Raji (cell line): ENCODE measurements around the gene SYPL1.

Experiments
- POLR2A ChIP-seq: IDR thresholded peaks from 2 replicates; pipeline ENCODE4 v1.6.1; 2011; ENCODE audit warnings: low read depth, low read length, control low read depth; ENCODE audit not compliant: insufficient read depth

Gene SYPL1

GRCh38 chr7:106110885-106111654 lies 1.0 kb downstream of the SYPL1 start:
- no peak for TF ChIP-seq POLR2A

DNA sequence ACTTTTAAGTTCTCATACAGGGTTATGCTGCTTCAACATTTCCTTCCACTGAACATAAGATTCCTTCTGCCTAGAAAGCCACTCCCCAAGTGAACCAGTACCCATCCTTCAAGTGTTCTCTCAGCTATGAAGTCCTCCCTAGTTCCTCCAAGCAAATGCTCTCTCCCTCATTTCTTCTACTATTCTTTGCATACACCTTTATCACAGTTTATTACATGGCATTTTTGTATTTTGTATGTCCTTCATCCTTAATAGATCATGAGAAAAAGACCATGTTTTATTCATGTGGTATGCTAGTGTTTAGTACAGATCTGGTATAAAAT lies 1.9 kb downstream of the SYPL1 start:
- no peak for TF ChIP-seq POLR2A

GRCh38 chr7:106109521-106110237 lies 2.4 kb downstream of the SYPL1 start:
- TF ChIP-seq POLR2A: no peak

- TF ChIP-seq POLR2A: no peak
Observed at GRCh38 chr7:106108991-106109390, 3.1 kb downstream of the SYPL1 start.

DNA sequence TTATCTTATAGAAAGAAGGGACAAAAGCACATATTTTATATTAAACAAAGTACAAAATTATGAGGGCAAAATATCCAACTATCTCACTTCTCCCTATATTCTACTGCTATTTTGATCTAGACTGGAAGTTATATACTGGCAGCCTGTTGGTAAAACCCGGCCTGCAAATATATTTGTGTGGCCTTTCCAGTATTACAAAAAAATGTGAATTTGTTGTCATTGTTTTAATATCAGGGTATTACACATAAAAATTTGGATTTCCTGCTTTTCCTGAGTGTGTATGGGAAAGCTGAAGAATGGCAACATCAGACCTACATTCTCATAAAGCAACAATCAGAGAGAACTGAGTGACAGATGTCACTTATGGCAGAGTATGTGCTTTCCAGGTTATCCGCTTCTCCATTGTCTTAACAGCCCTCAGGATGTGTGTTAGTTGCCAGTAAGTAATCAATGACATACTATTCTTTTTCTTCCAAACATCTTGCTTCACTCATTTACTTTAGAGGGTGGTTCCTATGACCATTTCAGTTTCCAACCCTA lies 7.3 kb downstream of the SYPL1 start:
- TF ChIP-seq POLR2A: no peak

GRCh38 chr7:106102387-106102966 lies 9.6 kb downstream of the SYPL1 start:
- no peak for TF ChIP-seq POLR2A

DNA sequence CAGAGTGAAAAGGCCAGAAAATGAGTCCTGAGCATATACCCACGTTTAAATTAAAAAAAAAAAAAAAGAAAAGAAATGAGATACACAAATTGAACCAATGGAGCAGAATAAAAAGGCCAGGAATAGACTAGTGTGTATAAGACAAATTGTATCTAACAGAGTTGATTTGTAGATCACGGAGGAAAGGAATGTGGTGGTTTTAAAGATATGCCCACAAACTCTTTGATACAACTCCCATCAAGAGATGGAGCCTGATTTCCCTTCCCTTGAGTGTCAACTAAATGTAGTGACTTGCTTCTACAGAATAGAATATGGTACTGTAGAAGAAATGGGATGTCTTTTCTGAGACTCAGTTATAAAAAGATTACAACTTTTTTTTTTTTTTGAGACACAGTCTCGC lies 10.4 kb downstream of the SYPL1 start:
- TF ChIP-seq POLR2A: no peak

DNA sequence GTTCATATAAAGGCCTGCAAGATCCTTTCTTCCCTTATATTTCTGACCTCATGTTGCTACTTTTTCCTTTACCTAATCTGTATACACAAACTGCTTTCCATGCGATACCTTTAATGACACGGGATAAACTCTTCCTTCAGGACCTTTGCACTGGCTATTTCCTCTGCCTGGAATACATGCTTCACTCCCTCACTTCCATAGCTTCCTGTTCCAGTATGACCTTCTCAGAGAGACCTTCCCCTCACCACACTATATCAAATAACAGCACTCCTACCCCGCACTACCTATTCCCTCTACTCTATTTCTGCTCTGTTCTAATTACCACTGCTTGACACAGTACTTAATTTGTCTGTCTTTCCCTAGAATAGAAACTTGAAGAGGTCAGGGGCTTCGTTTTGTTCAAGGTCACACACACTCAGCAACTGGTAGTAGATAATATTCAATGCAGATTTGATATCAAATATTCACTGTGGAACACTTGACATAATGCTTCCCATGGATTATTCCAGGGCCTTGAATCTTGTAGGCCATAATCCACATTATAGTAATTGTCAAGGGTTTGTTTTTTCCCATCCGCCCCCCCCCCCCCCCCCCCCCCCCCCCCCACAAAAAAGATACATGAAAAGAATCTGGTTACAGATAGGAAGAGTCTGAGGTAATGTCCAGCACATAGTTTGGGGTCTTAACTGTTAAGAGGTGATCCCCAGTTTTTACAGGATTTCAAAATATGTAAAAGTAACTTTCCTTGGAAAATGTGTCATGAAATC lies 11.1 kb downstream of the SYPL1 start:
- no peak for TF ChIP-seq POLR2A

GRCh38 chr7:106099539-106099938 lies 12.6 kb downstream of the SYPL1 start:
- no peak for TF ChIP-seq POLR2A

GRCh38 chr7:106098889-106099288 lies 13.2 kb downstream of the SYPL1 start:
- no peak for TF ChIP-seq POLR2A

DNA sequence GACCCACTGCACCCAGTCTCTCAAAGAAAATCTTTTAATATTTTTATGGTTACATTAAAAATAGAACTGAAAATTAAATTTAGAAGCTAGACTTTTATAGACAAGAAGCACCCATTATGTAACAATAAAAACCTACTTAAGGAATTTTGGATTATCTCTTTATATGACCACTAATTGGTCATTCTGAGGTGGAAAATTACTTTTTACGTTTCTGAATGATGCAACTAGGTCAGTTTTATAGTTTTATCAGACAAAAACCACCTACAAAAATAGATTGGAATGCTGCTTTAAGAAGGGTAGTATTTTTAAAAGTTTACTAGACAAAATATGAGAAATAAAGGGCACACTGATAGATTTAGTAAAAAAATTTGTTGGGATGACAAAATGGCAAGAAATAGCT lies 16.5 kb downstream of the SYPL1 start:
- TF ChIP-seq POLR2A: no peak

DNA sequence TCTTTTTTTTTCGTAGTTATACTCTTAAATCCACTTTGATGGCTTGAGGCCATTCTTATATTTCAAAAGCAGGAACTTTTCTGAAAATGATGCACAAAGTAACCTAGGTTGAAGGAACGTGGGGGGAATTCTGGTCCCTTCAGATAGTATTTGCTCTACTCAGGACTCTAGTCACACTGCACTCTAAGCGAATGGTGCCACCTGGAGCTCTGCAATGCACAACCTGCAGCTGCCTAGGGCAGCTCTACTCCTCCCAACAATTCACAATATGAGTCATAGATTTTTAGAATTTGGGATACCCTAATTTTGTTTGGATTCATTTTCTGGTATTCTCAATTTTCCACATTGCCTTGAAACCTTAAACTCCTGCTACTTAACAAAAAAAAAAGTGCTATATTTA lies 17.3 kb downstream of the SYPL1 start:
- TF ChIP-seq POLR2A: no peak

GRCh38 chr7:106092204-106092603 lies 19.9 kb downstream of the SYPL1 start:
- TF ChIP-seq POLR2A: no peak

- TF ChIP-seq POLR2A: no peak
Observed at GRCh38 chr7:106089647-106090046, 22.5 kb downstream of the SYPL1 start.

GRCh38 chr7:106088014-106088413 lies 24.1 kb downstream of the SYPL1 start:
- TF ChIP-seq POLR2A: no peak
